ENCODE results near the gene TSPAN9. TPM values are rescaled to one million over a fixed set of nuclear protein-coding genes. Genes with fewer than 3 reads are reported as not detected.

TSPAN9 gene
- total and polyA plus RNA-seq, 2 of the 4 experiments (the other 2 are of a cell fraction): 17.7 to 39.1 TPM

GRCh38 chr12:3274664-3275063 is 197.5 kb downstream of the TSPAN9 start:
- Histone ChIP-seq H3K18ac (ENCODE audit: low read depth, low read length) (no peak overlapping the region), H3K27ac (ENCODE audit: insufficient read depth, low read length) (no peak overlapping the region), H2AK5ac (ENCODE audit: low read depth, low read length) (no peak overlapping the region), H3K23ac (ENCODE audit: low read depth, low read length) (no peak overlapping the region), H2AK9ac (replicated peaks; ENCODE audit: low read depth, low read length, poor library complexity) (no peak overlapping the region), H4K5ac (ENCODE audit: low read depth, low read length) (no peak overlapping the region), H3K9ac (ENCODE audit: low read depth, low read length) (no peak overlapping the region), H2BK120ac (ENCODE audit: low read depth, low read length) (no peak overlapping the region), H2BK15ac (ENCODE audit: low read depth, low read length) (no peak overlapping the region), H3K27me3 (ENCODE audit: control insufficient read depth, insufficient read depth, low read length) (no peaks in the 10 kb centered on the region), H3K9me1 (ENCODE audit: insufficient read depth, low read length) (no peaks in the 10 kb centered on the region), H4K8ac (ENCODE audit: low read depth in 2 of 2, low read length in 2 of 2) (no peak overlapping the region), H2BK5ac (ENCODE audit: low read depth, low read length, poor library complexity, severe bottlenecking) (no peak overlapping the region), H2AFZ (replicated peaks; ENCODE audit: low read length, poor library complexity) (no peak overlapping the region), H3K4me1 (ENCODE audit: control insufficient read depth, insufficient read depth, low read length) (0 out of 2 replicates have a peak, but pooled peaks cover 2% of the 10 kb centered on the region), H3K56ac (ENCODE audit: extremely low read depth, insufficient read depth, low read length) (no peak overlapping the region), H3K9me3 (ENCODE audit: control insufficient read depth, insufficient read depth, low read length) (no peaks in the 10 kb centered on the region), H2BK20ac (ENCODE audit: low read depth, low read length) (no peak overlapping the region), H3K79me1 (ENCODE audit: low read depth in 1 of 2, low read length in 2 of 2) (no peaks in the 10 kb centered on the region), H3K36me3 (ENCODE audit: control insufficient read depth, insufficient read depth, low read length) (no peaks in the 10 kb centered on the region; the same call in 1 of the 2 replicates), H3K4ac (ENCODE audit: low read depth, low read length) (no peak overlapping the region), H4K20me1 (ENCODE audit: insufficient read depth, low read length) (peaks cover 15% of the 10 kb centered on the region), H3K14ac (replicated peaks; ENCODE audit: low read depth, low read length) (no peak overlapping the region), H3K4me2 (ENCODE audit: low read depth, low read length) (no peak overlapping the region), H3K4me3 (ENCODE audit: insufficient read depth, low read depth, low read length) (no peak overlapping the region), H4K91ac (ENCODE audit: insufficient read depth, low read depth, low read length) (no peak overlapping the region)
- CTCF ChIA-PET: interaction anchor here (0.6 to 3.0 kb wide), 9 partner anchors 17 to 200 kb away, joined by 3 to 31 read pairs (median 3); no protein-coding TSS in a partner anchor
- in situ Hi-C loops (cut with MboI; ENCODE audit: low sequenced_read_pairs): loop anchor here (5.0 kb wide), 2 partner anchors 137 to 197 kb away; partner anchors contain the start of gene TSPAN9
- TF ChIP-seq CHD1 (IDR thresholded peaks at IDR 0.05; ENCODE audit: low read depth, low read length) (no peak), MXI1 (IDR thresholded peaks at IDR 0.05; ENCODE audit: borderline replicate concordance, low read depth, low read length) (no peak), MAFK (IDR thresholded peaks at IDR 0.05; ENCODE audit: low read depth, low read length) (no peak), RCOR1 (IDR thresholded peaks at IDR 0.05; ENCODE audit: insufficient replicate concordance, low read length) (no peak), CTCF (conservative IDR thresholded peaks at IDR 0.05; ENCODE audit: low read depth, low read length) (no peak), SMC3 (IDR thresholded peaks at IDR 0.05; ENCODE audit: low read depth, low read length) (no peak), NFE2L2 (IDR thresholded peaks at IDR 0.05; ENCODE audit: low read depth, low read length) (no peak), RFX5 (IDR thresholded peaks at IDR 0.05; ENCODE audit: low read depth, low read length) (no peak), BHLHE40 (IDR thresholded peaks at IDR 0.05; ENCODE audit: low read depth, low read length) (no peak), POLR2A (IDR thresholded peaks at IDR 0.05; ENCODE audit: low read depth, low read length) (no peak), MAZ (IDR thresholded peaks at IDR 0.05; ENCODE audit: borderline replicate concordance, low read depth, low read length) (no peak), USF2 (IDR thresholded peaks at IDR 0.05; ENCODE audit: low read depth, low read length) (no peak), FOS (IDR thresholded peaks at IDR 0.05; ENCODE audit: low read depth, low read length) (no peak), RAD21 (IDR thresholded peaks at IDR 0.05; ENCODE audit: low read length) (no peak)
- no peak for ATAC-seq (ENCODE audit: low read depth)
- dilution Hi-C loops (cut with HindIII; ENCODE audit: low sequenced_read_pairs, unreplicated experiment): no loop called here
- DNase-seq: no peak
- no TSS peak for BruUV-seq (replicated peaks)
- intact Hi-C loops (cut with micrococcal nuclease): loop anchor here (1.0 to 5.0 kb wide), 3 partner anchors 72 to 201 kb away; no protein-coding TSS in a partner anchor
- POLR2A ChIA-PET (ENCODE audit: unreplicated experiment): no interaction called here
- WGBS, 2 experiments (ENCODE audit: extremely low coverage in 2 of 2, insufficient read length in 1 of 2): 90% methylated on average over 9 of the region's 13 CpGs; no CpG with 5 or more reads in 1 of the 2 experiments
